ENCODE results near the gene DAPK2. TPM values are rescaled to one million over a fixed set of nuclear protein-coding genes. Genes with fewer than 3 reads are reported as not detected.

DAPK2 gene
- total and polyA plus RNA-seq, 4 donors = 2.0 to 8.1 (median 7.0) TPM

- 71 to 75% methylated on average over 8 of the region's 8 CpGs for WGBS, 2 donors
- Histone ChIP-seq H3K4me1 (ENCODE audit: control insufficient read depth in 1 of 2, insufficient read depth in 2 of 2, low read length in 2 of 2) (no peaks in the 10 kb centered on the region), H3K27ac (ENCODE audit: low read depth in 1 of 2, low read length in 2 of 2) (no peak overlapping the region), H3K4me3 (ENCODE audit: low read length in 2 of 2) (no peak overlapping the region), H3K36me3 (ENCODE audit: control insufficient read depth in 1 of 2, insufficient read depth in 2 of 2, low read length in 1 of 2) (no peaks in the 10 kb centered on the region), H3K27me3 (ENCODE audit: control insufficient read depth in 1 of 2, insufficient read depth in 2 of 2, low read length in 1 of 2) (no peaks in the 10 kb centered on the region), H3K9me3 (ENCODE audit: control insufficient read depth, low read length) (no peaks in the 10 kb centered on the region)
- DNase-seq = peak in 1 of 2 donors; percentile 71
- intact Hi-C loops (cut with DNase I) = loop anchor here in 1 of 2 donors (10.0 kb wide), 1 partner anchor 127 kb away; the partner anchor contains the start of gene DAPK2
- no peak for ATAC-seq (ENCODE audit: low FRiP score)
Measured at GRCh38 chr15:63917588-63918316, 128.5 kb downstream of the DAPK2 start.

- H3K27ac ChIP-seq (ENCODE audit: low read depth in 1 of 2, low read length in 2 of 2) = no peak overlapping the region
- H3K4me1 ChIP-seq (ENCODE audit: control insufficient read depth in 1 of 2, insufficient read depth in 2 of 2, low read length in 2 of 2) = no peaks in the 10 kb centered on the region
- 40 to 46% methylated on average over 9 of the region's 9 CpGs for WGBS, 2 donors
- no peaks in the 10 kb centered on the region for H3K36me3 ChIP-seq (ENCODE audit: control insufficient read depth in 1 of 2, insufficient read depth in 2 of 2, low read length in 1 of 2)
- no peak overlapping the region for H3K4me3 ChIP-seq (ENCODE audit: low read length in 2 of 2)
- no peak for ATAC-seq (ENCODE audit: low FRiP score)
- H3K27me3 ChIP-seq (ENCODE audit: control insufficient read depth in 1 of 2, insufficient read depth in 2 of 2, low read length in 1 of 2) = no peaks in the 10 kb centered on the region
- H3K9me3 ChIP-seq (ENCODE audit: control insufficient read depth, low read length) = no peaks in the 10 kb centered on the region
- DNase-seq = peak in 1 of 2 donors; percentile 51
- intact Hi-C loops (cut with DNase I) = loop anchor here in 1 of 2 donors (10.0 kb wide), 1 partner anchor 129 kb away; the partner anchor contains the start of gene DAPK2
Measured at GRCh38 chr15:63915873-63916771, 130.2 kb downstream of the DAPK2 start.

GRCh38 chr15:63915209-63915872 lies 130.9 kb downstream of the DAPK2 start:
- DNase-seq = peak in 1 of 2 donors; percentile 8
- intact Hi-C loops (cut with DNase I) = loop anchor here in 1 of 2 donors (10.0 kb wide), 1 partner anchor 129 kb away; the partner anchor contains the start of gene DAPK2
- H3K9me3 ChIP-seq (ENCODE audit: control insufficient read depth, low read length) = no peaks in the 10 kb centered on the region
- H3K4me3 ChIP-seq (ENCODE audit: low read length in 2 of 2) = no peak overlapping the region
- 84 to 85% methylated on average over 3 of the region's 3 CpGs for WGBS, 2 donors
- H3K36me3 ChIP-seq (ENCODE audit: control insufficient read depth in 1 of 2, insufficient read depth in 2 of 2, low read length in 1 of 2) = no peaks in the 10 kb centered on the region
- H3K27me3 ChIP-seq (ENCODE audit: control insufficient read depth in 1 of 2, insufficient read depth in 2 of 2, low read length in 1 of 2) = no peaks in the 10 kb centered on the region
- ATAC-seq (ENCODE audit: low FRiP score) = no peak
- H3K27ac ChIP-seq (ENCODE audit: low read depth in 1 of 2, low read length in 2 of 2) = no peak overlapping the region
- no peaks in the 10 kb centered on the region for H3K4me1 ChIP-seq (ENCODE audit: control insufficient read depth in 1 of 2, insufficient read depth in 2 of 2, low read length in 2 of 2)

GRCh38 chr15:63913786-63914315 lies 132.4 kb downstream of the DAPK2 start:
- intact Hi-C loops (cut with DNase I) = loop anchor here in 1 of 2 donors (10.0 kb wide), 1 partner anchor 131 kb away; the partner anchor contains the start of gene DAPK2
- H3K4me1 ChIP-seq (ENCODE audit: control insufficient read depth in 1 of 2, insufficient read depth in 2 of 2, low read length in 2 of 2) = no peaks in the 10 kb centered on the region
- H3K4me3 ChIP-seq (ENCODE audit: low read length in 2 of 2) = no peak overlapping the region
- H3K9me3 ChIP-seq (ENCODE audit: control insufficient read depth, low read length) = no peaks in the 10 kb centered on the region
- DNase-seq (peak in 1 of 2 donors; percentile 25), ATAC-seq (ENCODE audit: low FRiP score) (no peak)
- no peaks in the 10 kb centered on the region for H3K36me3 ChIP-seq (ENCODE audit: control insufficient read depth in 1 of 2, insufficient read depth in 2 of 2, low read length in 1 of 2)
- WGBS, 2 donors = 83% methylated on average over 3 of the region's 3 CpGs
- H3K27me3 ChIP-seq (ENCODE audit: control insufficient read depth in 1 of 2, insufficient read depth in 2 of 2, low read length in 1 of 2) = no peaks in the 10 kb centered on the region
- H3K27ac ChIP-seq (ENCODE audit: low read depth in 1 of 2, low read length in 2 of 2) = no peak overlapping the region

GRCh38 chr15:63913336-63913735 lies 132.9 kb downstream of the DAPK2 start:
- Histone ChIP-seq H3K27me3 (ENCODE audit: control insufficient read depth in 1 of 2, insufficient read depth in 2 of 2, low read length in 1 of 2) (no peaks in the 10 kb centered on the region), H3K36me3 (ENCODE audit: control insufficient read depth in 1 of 2, insufficient read depth in 2 of 2, low read length in 1 of 2) (no peaks in the 10 kb centered on the region), H3K27ac (ENCODE audit: low read depth in 1 of 2, low read length in 2 of 2) (no peak overlapping the region), H3K4me1 (ENCODE audit: control insufficient read depth in 1 of 2, insufficient read depth in 2 of 2, low read length in 2 of 2) (no peaks in the 10 kb centered on the region), H3K4me3 (ENCODE audit: low read length in 2 of 2) (no peak overlapping the region), H3K9me3 (ENCODE audit: control insufficient read depth, low read length) (no peaks in the 10 kb centered on the region)
- ATAC-seq (ENCODE audit: low FRiP score) (no peak), DNase-seq (peak in 1 of 2 donors; percentile 11)
- WGBS, 2 donors = 96% methylated on average over 9 of the region's 9 CpGs
- intact Hi-C loops (cut with DNase I) = loop anchor here in 1 of 2 donors (10.0 kb wide), 1 partner anchor 131 kb away; the partner anchor contains the start of gene DAPK2

GRCh38 chr15:63912061-63912615 lies 134.1 kb downstream of the DAPK2 start:
- Histone ChIP-seq H3K27me3 (ENCODE audit: control insufficient read depth in 1 of 2, insufficient read depth in 2 of 2, low read length in 1 of 2) (no peaks in the 10 kb centered on the region), H3K4me3 (ENCODE audit: low read length in 2 of 2) (no peak overlapping the region), H3K4me1 (ENCODE audit: control insufficient read depth in 1 of 2, insufficient read depth in 2 of 2, low read length in 2 of 2) (no peaks in the 10 kb centered on the region), H3K9me3 (ENCODE audit: control insufficient read depth, low read length) (no peaks in the 10 kb centered on the region), H3K36me3 (ENCODE audit: control insufficient read depth in 1 of 2, insufficient read depth in 2 of 2, low read length in 1 of 2) (no peaks in the 10 kb centered on the region), H3K27ac (ENCODE audit: low read depth in 1 of 2, low read length in 2 of 2) (no peak overlapping the region)
- ATAC-seq (ENCODE audit: low FRiP score) (no peak), DNase-seq (peak in 1 of 2 donors; percentile 65)
- WGBS, 2 donors = 86 to 88% methylated on average over 15 of the region's 15 CpGs
- intact Hi-C loops (cut with DNase I) = loop anchor here in 1 of 2 donors (10.0 kb wide), 1 partner anchor 133 kb away; the partner anchor contains the start of gene DAPK2

GRCh38 chr15:63911160-63911559 lies 135.1 kb downstream of the DAPK2 start:
- ATAC-seq (ENCODE audit: low FRiP score) (no peak), DNase-seq (no peak)
- intact Hi-C loops (cut with DNase I) = loop anchor here in 1 of 2 donors (10.0 kb wide), 1 partner anchor 134 kb away; the partner anchor contains the start of gene DAPK2
- H3K36me3 ChIP-seq (ENCODE audit: control insufficient read depth in 1 of 2, insufficient read depth in 2 of 2, low read length in 1 of 2) = no peaks in the 10 kb centered on the region
- no peaks in the 10 kb centered on the region for H3K9me3 ChIP-seq (ENCODE audit: control insufficient read depth, low read length)
- WGBS, 2 donors = 74 to 99% methylated on average over 4 of the region's 4 CpGs
- H3K4me3 ChIP-seq (ENCODE audit: low read length in 2 of 2) = no peak overlapping the region
- H3K4me1 ChIP-seq (ENCODE audit: control insufficient read depth in 1 of 2, insufficient read depth in 2 of 2, low read length in 2 of 2) = no peaks in the 10 kb centered on the region
- H3K27me3 ChIP-seq (ENCODE audit: control insufficient read depth in 1 of 2, insufficient read depth in 2 of 2, low read length in 1 of 2) = no peaks in the 10 kb centered on the region
- H3K27ac ChIP-seq (ENCODE audit: low read depth in 1 of 2, low read length in 2 of 2) = no peak overlapping the region
